Type B pancreatic cell (in vitro differentiated cells): ENCODE data around the gene PTRHD1. TPM values are rescaled to one million over a fixed set of nuclear protein-coding genes. Genes with fewer than 3 reads are reported as not detected.

Source experiments
- DNase-seq: peaks from one replicate; pipeline ENCODE4 v3.0.0; 2021; ENCODE audit warnings: mixed read lengths; ENCODE audit not compliant: unreplicated experiment; ENCODE audit errors: extremely low spot score
- H3K27ac Mint-ChIP-seq: 2 replicates; pipeline ENCODE4 v1.8.0; 2021; ENCODE audit warnings: mild to moderate bottlenecking, mixed read lengths
- H3K27me3 Mint-ChIP-seq: 2 replicates; pipeline ENCODE4 v1.8.0; 2021; ENCODE audit warnings: mixed read lengths
- H3K36me3 Mint-ChIP-seq: 2 replicates; pipeline ENCODE4 v1.8.0; 2021; ENCODE audit warnings: mixed read lengths
- H3K4me1 Mint-ChIP-seq: one replicate; pipeline ENCODE4 v1.8.0; 2021; ENCODE audit warnings: mixed read lengths; ENCODE audit not compliant: unreplicated experiment
- H3K4me3 Mint-ChIP-seq: 2 replicates; pipeline ENCODE4 v1.8.0; 2021; ENCODE audit warnings: mild to moderate bottlenecking, mixed read lengths
- H3K9me3 Mint-ChIP-seq: 2 replicates; pipeline ENCODE4 v1.8.0; 2021; ENCODE audit warnings: mixed read lengths
- total RNA-seq: library from RNA; stranded (reverse); gene quantifications from 2 replicates; pipeline ENCODE4 v1.2.1, GENCODE V29; 2021; ENCODE audit warnings: low replicate concordance
- TF ChIP-seq, protein P1 (sequence below): fragments of 200-600 bp; sonication (generic); conservative IDR thresholded peaks from 2 replicates; pipeline ENCODE4 v1.5.0; 2021; ENCODE audit warnings: antibody characterized with exemption, mild to moderate bottlenecking

PTRHD1 gene
- total RNA-seq, 1 donor from 2014 or later = 23.1 TPM

DNA sequence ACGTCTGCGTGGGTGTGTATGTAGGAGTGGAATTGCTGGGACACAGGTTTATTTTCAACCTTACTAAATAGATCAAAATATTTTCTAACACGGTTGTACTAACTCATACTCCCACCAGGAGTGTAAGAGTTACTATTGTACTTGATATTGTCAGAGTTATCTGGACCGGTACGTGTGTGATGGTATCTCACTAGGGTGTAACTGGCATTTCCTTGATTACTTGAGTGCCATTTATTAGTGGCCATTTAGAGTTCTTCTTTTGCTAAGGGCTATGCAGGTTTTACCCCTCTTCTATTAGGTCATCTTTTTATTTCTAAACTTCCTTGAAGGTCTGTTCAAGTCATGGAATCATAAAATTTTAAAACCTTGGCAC lies 33.6 kb upstream of the PTRHD1 start:
- H3K27me3 Mint-ChIP-seq = peaks cover 3% of the 10 kb centered on the region
- peaks cover 6% of the 10 kb centered on the region for H3K4me1 Mint-ChIP-seq
- no peak overlapping the region for H3K4me3 Mint-ChIP-seq
- no peak for DNase-seq
- no peaks in the 10 kb centered on the region for H3K9me3 Mint-ChIP-seq
- H3K27ac Mint-ChIP-seq = no peak overlapping the region
- peaks cover 4% of the 10 kb centered on the region for H3K36me3 Mint-ChIP-seq
- TF ChIP-seq, protein P1, sequence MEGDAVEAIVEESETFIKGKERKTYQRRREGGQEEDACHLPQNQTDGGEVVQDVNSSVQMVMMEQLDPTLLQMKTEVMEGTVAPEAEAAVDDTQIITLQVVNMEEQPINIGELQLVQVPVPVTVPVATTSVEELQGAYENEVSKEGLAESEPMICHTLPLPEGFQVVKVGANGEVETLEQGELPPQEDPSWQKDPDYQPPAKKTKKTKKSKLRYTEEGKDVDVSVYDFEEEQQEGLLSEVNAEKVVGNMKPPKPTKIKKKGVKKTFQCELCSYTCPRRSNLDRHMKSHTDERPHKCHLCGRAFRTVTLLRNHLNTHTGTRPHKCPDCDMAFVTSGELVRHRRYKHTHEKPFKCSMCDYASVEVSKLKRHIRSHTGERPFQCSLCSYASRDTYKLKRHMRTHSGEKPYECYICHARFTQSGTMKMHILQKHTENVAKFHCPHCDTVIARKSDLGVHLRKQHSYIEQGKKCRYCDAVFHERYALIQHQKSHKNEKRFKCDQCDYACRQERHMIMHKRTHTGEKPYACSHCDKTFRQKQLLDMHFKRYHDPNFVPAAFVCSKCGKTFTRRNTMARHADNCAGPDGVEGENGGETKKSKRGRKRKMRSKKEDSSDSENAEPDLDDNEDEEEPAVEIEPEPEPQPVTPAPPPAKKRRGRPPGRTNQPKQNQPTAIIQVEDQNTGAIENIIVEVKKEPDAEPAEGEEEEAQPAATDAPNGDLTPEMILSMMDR = no peak

DNA sequence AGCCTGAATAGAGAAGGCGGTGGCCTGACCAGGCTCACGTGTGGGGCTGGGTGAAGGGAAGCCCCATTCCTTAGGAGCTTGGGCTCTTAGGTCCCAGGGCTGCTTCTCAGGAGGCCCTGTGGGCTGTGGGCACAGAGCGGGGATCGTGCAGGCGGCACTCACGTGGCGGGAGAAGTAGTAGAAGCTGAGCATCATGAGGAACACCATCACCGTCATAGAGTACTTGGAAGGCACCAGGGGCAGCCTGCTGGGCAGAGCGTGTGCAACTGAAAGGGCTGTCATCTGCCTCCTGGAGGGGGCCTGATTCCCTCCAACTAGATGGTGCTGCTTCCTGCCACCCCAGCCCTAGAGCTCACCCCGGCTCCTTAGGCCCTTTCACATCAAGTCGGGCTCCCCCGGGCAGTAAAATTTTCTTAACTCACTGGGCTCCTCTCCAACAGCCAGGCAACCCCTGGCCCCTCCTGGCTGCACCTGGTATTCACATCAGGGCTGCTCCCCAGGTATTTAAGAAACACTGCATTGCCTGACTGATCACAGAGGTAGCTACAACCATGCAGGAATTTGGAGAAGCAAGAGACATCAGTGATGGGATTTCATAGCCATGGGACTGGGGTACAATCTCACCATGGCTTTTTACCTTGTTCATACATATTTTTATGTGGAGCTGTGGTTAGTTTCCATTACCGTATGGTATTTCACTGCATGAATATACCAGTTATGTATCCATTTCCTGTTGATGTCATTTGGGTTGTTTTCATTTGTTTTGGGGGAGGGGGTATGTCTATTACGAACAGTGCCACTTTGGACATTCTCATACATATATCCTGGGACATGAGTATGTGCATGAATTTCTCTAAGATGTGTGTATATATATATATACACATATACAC lies 32.9 kb upstream of the PTRHD1 start:
- no peak overlapping the region for H3K27ac Mint-ChIP-seq
- DNase-seq = peak; percentile 63
- H3K4me3 Mint-ChIP-seq = no peak overlapping the region
- H3K36me3 Mint-ChIP-seq = peaks cover 5% of the 10 kb centered on the region
- H3K9me3 Mint-ChIP-seq = no peaks in the 10 kb centered on the region
- H3K27me3 Mint-ChIP-seq = peaks cover 3% of the 10 kb centered on the region
- TF ChIP-seq, protein P1 = no peak
- peaks cover 6% of the 10 kb centered on the region for H3K4me1 Mint-ChIP-seq

DNA sequence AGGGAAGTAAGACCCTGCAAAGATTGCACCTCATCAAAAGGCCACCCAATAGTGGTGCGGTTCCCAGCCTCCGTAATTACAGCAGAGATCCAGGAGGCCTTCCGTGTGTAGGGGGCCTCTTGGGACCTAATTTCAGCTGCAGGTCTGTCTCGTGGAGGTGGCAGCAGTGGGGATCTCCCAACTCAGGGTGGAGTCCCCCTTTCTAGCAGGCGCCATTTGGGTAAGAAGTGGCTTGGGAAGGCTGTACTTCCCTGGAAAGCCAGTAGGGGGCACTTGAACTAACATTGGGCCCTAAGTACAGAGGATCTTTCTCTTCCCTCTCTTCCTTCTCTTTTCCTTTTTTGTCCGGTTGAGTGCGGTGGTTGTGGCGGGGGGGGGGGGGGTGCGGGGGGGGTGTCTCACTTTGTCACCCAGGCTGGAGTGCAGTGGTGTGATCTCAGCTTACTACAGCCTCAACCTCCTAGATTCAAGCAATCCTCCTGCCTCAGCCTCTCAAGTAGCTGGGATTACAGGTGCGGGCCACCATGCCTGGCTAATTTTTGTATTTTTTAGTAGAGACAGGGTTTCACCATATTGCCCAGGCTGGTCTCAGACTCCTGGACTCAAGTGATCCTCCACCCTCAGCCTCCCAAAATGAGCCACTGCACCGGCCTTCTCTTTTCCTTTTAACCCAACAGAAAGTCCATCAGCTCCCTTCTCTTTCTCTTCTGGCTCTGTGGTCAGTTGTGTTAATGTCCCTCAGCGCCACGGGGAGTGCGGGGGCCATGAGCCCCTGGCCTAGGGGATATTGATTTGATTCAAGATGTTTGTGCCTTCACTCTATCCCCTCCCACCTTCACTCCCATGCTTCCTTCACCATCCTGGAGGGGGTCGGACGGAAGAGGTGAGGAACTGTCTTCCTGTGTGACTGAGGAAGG lies 32.0 kb upstream of the PTRHD1 start:
- Mint-ChIP-seq H3K36me3 (peaks cover 9% of the 10 kb centered on the region), H3K27me3 (peaks cover 3% of the 10 kb centered on the region), H3K9me3 (no peaks in the 10 kb centered on the region), H3K4me3 (no peak overlapping the region), H3K27ac (no peak overlapping the region), H3K4me1 (peaks cover 6% of the 10 kb centered on the region)
- DNase-seq = peak; percentile 63
- TF ChIP-seq, protein P1 = peak; percentile 73

DNA sequence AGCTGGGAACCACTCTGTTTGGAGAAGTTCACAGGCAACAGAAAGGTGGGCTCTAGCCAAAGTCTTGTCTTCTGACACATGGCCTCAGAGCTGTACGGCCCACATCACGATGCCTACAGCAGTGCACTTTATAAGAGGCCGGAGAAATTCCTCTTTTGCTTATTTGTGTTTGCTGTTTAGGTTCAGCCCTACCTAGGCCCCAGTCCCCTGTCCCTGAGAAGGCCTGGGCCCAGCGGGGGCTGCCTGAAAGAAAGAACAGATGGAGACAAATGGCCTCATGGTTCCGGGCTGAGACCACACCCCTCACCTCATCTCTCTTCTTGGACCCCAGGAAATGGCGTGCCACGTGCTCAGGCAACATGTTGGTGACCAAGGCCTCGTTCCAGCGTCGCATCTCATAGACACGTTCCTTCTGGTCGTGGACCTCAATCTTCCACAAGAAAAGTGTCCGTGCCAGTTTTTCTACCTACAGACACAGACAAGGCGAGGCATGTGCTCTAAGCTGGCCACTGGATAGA lies 30.9 kb upstream of the PTRHD1 start:
- no peak overlapping the region for H3K27ac Mint-ChIP-seq
- peak; percentile 32 for DNase-seq
- H3K4me1 Mint-ChIP-seq = peaks cover 6% of the 10 kb centered on the region
- TF ChIP-seq, protein P1 = no peak
- H3K27me3 Mint-ChIP-seq = peaks cover 3% of the 10 kb centered on the region
- H3K36me3 Mint-ChIP-seq = peaks cover 9% of the 10 kb centered on the region
- no peaks in the 10 kb centered on the region for H3K9me3 Mint-ChIP-seq
- no peak overlapping the region for H3K4me3 Mint-ChIP-seq

DNA sequence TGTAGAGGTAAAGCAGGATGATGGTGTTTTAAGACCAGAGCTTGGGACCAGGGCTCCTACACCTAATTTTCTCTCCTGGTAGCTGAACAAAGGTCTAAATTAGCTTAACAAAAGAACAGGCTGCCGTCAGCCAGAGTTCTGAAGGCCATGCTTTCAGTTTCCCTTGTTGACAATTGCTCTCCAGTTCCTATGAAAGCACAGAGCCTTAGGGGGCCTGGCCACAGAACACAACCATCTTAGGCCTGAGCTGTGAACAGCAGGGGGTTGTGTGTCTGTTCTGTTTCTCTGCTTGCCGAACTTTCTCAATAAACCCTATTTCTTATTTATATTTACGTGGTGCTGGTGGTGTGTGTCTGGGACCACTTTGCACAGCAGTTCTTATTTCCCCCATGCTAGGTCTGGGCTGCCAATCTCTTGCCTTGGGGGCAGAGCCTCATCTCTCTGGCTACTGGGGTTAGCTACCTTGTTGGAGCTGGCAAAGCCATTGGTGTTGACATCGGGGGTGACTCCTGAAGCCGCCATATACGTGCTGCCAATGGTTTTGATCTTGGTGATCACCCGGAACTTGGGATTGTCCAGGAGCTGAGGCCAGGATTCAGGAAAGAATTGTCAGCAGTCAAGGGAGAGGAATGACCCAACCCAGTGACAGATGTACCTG lies 29.0 kb upstream of the PTRHD1 start:
- TF ChIP-seq, protein P1 = no peak
- Mint-ChIP-seq H3K36me3 (peaks cover 17% of the 10 kb centered on the region), H3K4me1 (no peaks in the 10 kb centered on the region), H3K4me3 (no peak overlapping the region), H3K27me3 (no peaks in the 10 kb centered on the region), H3K9me3 (no peaks in the 10 kb centered on the region), H3K27ac (peak overlapping the region; percentile 39)
- DNase-seq = peak; percentile 29
